Tongue (tissue), 2 donors: ENCODE results near the gene KCNH4. TPM values are rescaled to one million over a fixed set of nuclear protein-coding genes. Genes with fewer than 3 reads are reported as not detected.
"Not testable (repeated sequence)": the region's sequence is repeated elsewhere in the genome, so short reads cannot be mapped to it uniquely, and the experiment has no call there.

Source experiments
- DNase-seq: peaks from one replicate; pipeline ENCODE4 v3.0.0-alpha.2; 2015
- total RNA-seq: library from RNA; depleted of rRNA; stranded (reverse); fragments of >200 nt; gene quantifications from one replicate; pipeline ENCODE4 v1.2.3, GENCODE V29; 2014

The KCNH4 gene
- total RNA-seq, 1 donor from 2014 or later: not detected

- DNase-seq: peak; percentile 93
These were observed 13.3 kb upstream of the KCNH4 start, which contains the start of gene GHDC for GRCh38 chr17:42193969-42194899. Gene GHDC, minus strand, starts transcription at chr17:42194494. Its CDS starts 913 bp downstream, at chr17:42193581.

GRCh38 chr17:42193216-42193968 is 12.4 kb upstream of the KCNH4 start:
- no peak for DNase-seq

- DNase-seq: no peak
These were observed 11.5 kb upstream of the KCNH4 start for GRCh38 chr17:42192189-42193126.

GRCh38 chr17:42191275-42191608 is 10.3 kb upstream of the KCNH4 start:
- DNase-seq: no peak

- no peak for DNase-seq
These were observed 9.7 kb upstream of the KCNH4 start for GRCh38 chr17:42190491-42191274.

GRCh38 chr17:42189651-42189965 is 8.7 kb upstream of the KCNH4 start:
- no peak for DNase-seq

- no peak for DNase-seq
These were observed 8.1 kb upstream of the KCNH4 start for GRCh38 chr17:42188749-42189650.

GRCh38 chr17:42187833-42188232 is 6.9 kb upstream of the KCNH4 start:
- no peak for DNase-seq

GRCh38 chr17:42186191-42186590 is 5.2 kb upstream of the KCNH4 start:
- DNase-seq: not testable (repeated sequence)

GRCh38 chr17:42185621-42185930 is 4.6 kb upstream of the KCNH4 start:
- no peak for DNase-seq

GRCh38 chr17:42184713-42185620 is 4.0 kb upstream of the KCNH4 start, which contains the start of gene HCRT:
Gene HCRT, minus strand, starts transcription at chr17:42185452. Its CDS starts 87 bp downstream, at chr17:42185365.
- DNase-seq: no peak

- DNase-seq: peak; percentile 84
These were observed 3.1 kb upstream of the KCNH4 start for GRCh38 chr17:42183741-42184711.

GRCh38 chr17:42182927-42183734 is 2.2 kb upstream of the KCNH4 start:
- DNase-seq: no peak

- DNase-seq: no peak
These were observed 887 bp upstream of the KCNH4 start for GRCh38 chr17:42181851-42182207.

DNA sequence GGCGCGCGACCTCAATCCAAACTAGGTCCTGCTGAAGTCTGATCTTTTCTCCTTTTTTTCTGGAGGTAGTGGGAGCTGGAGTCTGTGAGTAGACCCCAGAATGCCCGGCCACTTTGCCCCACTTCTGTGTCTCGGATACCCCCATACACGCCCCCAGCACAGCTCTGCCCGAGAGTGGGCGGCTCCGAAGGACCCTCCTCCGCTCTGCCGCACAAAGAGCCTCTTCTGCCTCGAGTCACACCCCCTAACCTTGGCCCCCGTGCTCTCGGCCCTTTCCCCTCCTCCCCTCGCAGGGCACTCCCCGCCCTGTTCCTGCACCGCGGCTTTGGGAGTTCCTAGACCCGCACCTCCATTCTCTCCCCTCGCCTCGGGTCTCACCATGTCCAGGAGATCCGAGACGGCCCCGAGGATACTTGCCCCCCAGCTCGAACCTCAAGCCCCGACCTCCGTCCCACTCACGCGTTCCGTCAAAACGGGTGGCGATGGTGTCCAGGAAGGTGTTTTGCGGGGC is 476 bp downstream of the KCNH4 start:
- no peak for DNase-seq

DNA sequence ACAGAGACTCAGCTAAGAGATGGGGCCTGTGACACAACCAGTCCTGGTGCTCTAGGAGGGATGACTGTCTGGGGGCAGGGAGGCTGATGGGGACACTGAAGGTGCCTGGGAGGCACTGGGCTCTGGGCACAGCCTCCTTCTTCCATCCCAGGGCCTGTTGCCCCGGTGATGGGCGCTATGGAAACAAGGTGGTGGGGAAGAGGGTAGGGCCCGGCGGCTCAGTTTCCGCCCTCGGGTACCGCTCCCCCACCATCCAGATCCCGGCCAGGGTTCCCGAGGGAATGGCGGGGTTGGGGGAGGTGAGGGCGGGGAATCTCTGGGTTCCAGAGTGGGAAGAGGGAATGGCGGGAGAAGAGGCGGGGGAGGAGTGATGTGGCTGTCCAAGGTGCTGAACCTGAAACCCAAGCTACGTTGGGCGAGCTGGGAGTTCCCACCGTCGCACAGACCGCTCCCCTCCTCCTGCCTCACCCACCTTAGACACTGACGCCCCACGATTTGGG is 981 bp downstream of the KCNH4 start:
- DNase-seq: peak; percentile 82

DNA sequence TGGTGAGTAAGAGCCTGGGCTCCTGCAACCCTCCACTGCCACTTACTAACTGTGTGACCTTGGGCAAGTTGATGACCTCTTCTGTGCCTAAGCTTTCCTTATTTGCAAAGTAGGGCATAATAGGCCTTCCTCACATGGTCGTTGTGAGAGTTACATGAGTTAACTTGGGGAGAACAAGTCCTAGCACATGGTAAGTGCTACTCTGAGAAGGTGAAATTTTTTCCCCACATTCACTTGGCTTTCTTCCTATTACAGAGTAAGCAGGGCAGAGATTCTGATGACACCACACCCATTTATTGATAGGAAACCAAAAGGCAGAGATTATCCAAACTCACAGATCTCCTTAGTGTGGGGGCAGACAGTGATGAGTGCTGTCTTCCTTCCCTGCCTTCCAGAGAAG is 1.6 kb downstream of the KCNH4 start:
- DNase-seq: no peak
